Bronchial epithelial cell (primary cell): Measurements from ENCODE around the gene TRMT10B. TPM values are rescaled to one million over a fixed set of nuclear protein-coding genes. Genes with fewer than 3 reads are reported as not detected.

Experiments used
- DNase-seq: peaks from one replicate; pipeline ENCODE4 v3.0.0-alpha.2; 2010; ENCODE audit warnings: low read depth
- FAIRE-seq: peaks from 2 replicates; lab custom pipeline; 2011; peaks lifted over from hg19 to GRCh38; lab: Jason Lieb, UNC
- H3K27me3 ChIP-seq: 2 replicates; pipeline ENCODE4 v1.5.1; 2011; ENCODE audit warnings: low read length; ENCODE audit not compliant: control insufficient read depth, insufficient read depth
- H3K36me3 ChIP-seq: 2 replicates; pipeline ENCODE4 v1.5.1; 2011; ENCODE audit warnings: low read length; ENCODE audit not compliant: control insufficient read depth, insufficient read depth
- H3K4me3 ChIP-seq: 2 replicates; pipeline ENCODE4 v1.5.1; 2011; ENCODE audit warnings: mild to moderate bottlenecking, low read depth, low read length, control low read depth
- total RNA-seq: library from RNA; depleted of rRNA; stranded (reverse); fragments of >200 nt; gene quantifications from 2 replicates; pipeline ENCODE4 v1.2.1, GENCODE V29; 2014
- TF ChIP-seq, protein P1 (sequence below): IDR thresholded peaks from 2 replicates; pipeline ENCODE4 v1.5.1; 2011; ENCODE audit warnings: mild to moderate bottlenecking, moderate library complexity, low read length, control low read depth, inconsistent platforms; ENCODE audit not compliant: insufficient read depth, severe bottlenecking

The TRMT10B gene
- total RNA-seq, 1 donor from 2014 or later, result 3.2 TPM

DNA sequence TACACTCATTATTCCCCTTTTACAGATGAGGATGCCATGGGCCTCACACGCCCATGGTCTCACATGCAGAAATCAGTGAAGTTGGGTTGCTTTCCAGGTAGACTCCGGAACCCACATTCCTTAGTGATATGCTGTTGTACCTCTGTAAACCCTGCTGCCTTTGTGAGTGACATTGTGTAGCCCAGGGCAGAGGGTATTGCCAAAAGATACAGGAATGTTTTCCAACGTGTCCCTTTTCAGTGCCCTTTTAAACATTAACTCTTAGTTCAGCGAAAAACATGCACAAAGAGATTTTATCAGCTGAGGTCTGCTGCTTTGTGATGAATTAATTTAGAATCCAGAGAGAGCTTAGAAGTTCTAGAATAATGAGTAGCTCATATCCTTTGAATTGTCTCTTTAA is 38.3 kb upstream of the TRMT10B start:
- no peaks in the 10 kb centered on the region for H3K36me3 ChIP-seq
- FAIRE-seq, result no peak
- no peaks in the 10 kb centered on the region for H3K27me3 ChIP-seq
- H3K4me3 ChIP-seq, result no peak overlapping the region
- no peak for DNase-seq
- TF ChIP-seq, protein P1, sequence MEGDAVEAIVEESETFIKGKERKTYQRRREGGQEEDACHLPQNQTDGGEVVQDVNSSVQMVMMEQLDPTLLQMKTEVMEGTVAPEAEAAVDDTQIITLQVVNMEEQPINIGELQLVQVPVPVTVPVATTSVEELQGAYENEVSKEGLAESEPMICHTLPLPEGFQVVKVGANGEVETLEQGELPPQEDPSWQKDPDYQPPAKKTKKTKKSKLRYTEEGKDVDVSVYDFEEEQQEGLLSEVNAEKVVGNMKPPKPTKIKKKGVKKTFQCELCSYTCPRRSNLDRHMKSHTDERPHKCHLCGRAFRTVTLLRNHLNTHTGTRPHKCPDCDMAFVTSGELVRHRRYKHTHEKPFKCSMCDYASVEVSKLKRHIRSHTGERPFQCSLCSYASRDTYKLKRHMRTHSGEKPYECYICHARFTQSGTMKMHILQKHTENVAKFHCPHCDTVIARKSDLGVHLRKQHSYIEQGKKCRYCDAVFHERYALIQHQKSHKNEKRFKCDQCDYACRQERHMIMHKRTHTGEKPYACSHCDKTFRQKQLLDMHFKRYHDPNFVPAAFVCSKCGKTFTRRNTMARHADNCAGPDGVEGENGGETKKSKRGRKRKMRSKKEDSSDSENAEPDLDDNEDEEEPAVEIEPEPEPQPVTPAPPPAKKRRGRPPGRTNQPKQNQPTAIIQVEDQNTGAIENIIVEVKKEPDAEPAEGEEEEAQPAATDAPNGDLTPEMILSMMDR, result no peak

DNA sequence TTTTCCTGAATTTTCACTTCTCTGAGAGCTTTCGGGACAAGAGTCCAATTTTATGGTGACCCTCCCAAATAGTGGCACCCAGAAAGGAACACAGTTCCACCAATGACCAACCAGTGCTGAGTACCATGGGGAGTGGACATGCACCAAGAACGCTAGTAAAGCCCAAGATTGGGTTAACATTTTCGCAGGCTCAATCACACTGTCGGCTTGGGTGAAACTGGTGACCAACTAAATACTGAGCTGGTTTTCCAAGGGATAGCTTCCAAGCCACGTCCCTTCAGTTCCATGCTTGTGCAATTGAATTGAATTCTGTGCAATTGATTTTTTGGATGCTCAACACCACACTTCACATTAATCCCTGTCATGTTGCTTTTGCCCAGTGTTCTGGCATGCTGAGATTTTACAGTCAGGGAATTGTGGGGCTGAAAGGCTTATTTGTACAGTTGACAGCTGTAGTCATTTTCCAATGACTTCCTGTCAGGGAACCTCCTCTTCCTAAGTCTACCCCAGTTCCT is 37.6 kb upstream of the TRMT10B start:
- DNase-seq, result no peak
- FAIRE-seq, result peak; percentile 64
- no peaks in the 10 kb centered on the region for H3K27me3 ChIP-seq
- no peaks in the 10 kb centered on the region for H3K36me3 ChIP-seq
- TF ChIP-seq, protein P1, result no peak
- H3K4me3 ChIP-seq, result no peak overlapping the region

DNA sequence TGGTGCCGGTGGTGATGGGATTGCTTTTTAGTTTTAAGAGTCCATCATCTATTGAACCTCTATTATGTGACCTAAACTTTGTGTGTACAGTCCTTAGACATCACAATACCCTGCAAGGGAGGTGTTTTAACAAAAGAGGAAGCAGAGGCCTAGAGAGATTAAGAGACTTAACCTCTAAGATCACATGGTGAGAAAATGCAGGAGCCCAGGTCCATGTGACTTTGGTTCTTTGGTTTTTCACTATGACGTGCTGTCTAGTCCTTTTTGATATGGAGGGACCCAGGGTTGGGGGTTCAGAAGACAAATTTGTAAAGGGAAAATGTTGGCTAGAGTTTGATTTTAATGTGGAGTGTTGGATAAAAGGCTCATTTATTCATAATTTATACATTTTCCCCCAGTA is 34.1 kb upstream of the TRMT10B start:
- Histone ChIP-seq H3K4me3 (no peak overlapping the region), H3K27me3 (no peaks in the 10 kb centered on the region), H3K36me3 (no peaks in the 10 kb centered on the region)
- TF ChIP-seq, protein P1, result no peak
- no peak for FAIRE-seq
- no peak for DNase-seq

DNA sequence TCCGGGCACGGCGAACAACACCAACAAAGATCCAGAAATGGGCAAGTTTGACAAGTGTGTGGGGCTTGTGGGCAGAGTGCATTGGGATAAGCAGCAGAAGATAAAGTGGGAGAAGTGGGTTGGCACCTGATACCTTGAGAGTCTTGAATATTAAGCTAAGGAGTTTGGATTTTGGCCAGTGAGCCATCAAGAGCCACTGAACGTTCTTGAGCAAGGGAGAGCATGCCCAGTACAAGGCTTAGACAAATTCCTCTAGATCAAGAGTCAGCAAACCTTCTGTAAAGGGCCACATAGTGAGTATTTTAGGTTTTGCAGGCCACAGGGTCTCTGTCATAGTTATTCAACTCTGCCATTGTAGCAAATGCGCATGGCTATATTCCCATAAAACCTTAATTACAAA is 26.6 kb upstream of the TRMT10B start:
- TF ChIP-seq, protein P1, result no peak
- no peak for DNase-seq
- Histone ChIP-seq H3K36me3 (no peaks in the 10 kb centered on the region), H3K4me3 (no peak overlapping the region), H3K27me3 (no peaks in the 10 kb centered on the region)
- FAIRE-seq, result no peak

DNA sequence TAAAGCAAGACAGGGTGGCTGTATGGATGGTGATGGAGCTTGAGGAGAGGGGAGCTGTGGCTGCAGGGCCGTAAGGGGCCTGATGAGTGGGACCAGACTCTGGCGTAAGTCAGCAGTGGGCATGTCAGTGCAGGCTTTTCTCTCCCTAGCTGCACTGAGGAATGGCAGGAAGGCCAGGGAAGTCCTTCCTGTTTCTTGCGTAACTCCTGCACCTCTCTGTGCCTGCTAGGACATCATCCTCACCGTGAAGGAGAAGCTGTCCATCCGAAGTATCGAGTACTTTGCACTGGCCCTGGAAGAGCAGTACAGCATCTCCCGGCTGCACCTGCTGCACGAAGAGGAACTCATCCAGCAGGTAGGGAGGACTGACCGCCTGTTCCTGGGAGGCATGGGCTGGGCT is 24.1 kb upstream of the TRMT10B start:
- FAIRE-seq (peak; percentile 62), DNase-seq (peak; percentile 95)
- Histone ChIP-seq H3K4me3 (no peak overlapping the region), H3K27me3 (no peaks in the 10 kb centered on the region), H3K36me3 (no peaks in the 10 kb centered on the region)
- TF ChIP-seq, protein P1, result no peak

DNA sequence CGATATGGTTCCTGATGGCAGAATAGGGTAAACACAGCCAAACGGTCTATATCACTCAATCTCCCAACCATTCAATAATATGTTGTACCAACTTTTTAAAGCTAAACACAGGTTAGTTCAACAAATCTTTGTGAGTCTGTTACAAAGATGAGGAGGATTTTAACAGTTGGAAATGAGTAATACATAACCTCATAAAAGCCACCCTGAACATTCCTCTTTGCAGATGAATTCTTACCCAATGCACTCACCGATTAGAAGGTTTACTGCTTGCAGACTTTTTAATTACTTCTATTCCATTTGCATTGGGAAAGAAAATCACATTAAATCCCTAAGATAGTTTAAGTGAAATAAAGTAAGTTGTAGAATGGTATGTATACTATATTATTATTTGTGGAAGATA is 23.3 kb upstream of the TRMT10B start:
- DNase-seq (peak; percentile 40), FAIRE-seq (no peak)
- H3K4me3 ChIP-seq, result no peak overlapping the region
- no peaks in the 10 kb centered on the region for H3K27me3 ChIP-seq
- no peaks in the 10 kb centered on the region for H3K36me3 ChIP-seq
- TF ChIP-seq, protein P1, result no peak
